ENCODE results near the gene ZSCAN5A.

The ZSCAN5A gene

GRCh38 chr19:56314381-56315076 lies at the start of gene ZSCAN5A (continued):
- no peak for TF ChIP-seq ZBTB26 (tag by site-specific recombination; optimal IDR thresholded peaks at IDR 0.05)
- TF ChIP-seq ZNF175 (tag by site-specific recombination; IDR thresholded peaks at IDR 0.05), result no peak
- TF ChIP-seq ZSCAN18 (tag by site-specific recombination; IDR thresholded peaks at IDR 0.05), result no peak
- TF ChIP-seq, protein P1, sequence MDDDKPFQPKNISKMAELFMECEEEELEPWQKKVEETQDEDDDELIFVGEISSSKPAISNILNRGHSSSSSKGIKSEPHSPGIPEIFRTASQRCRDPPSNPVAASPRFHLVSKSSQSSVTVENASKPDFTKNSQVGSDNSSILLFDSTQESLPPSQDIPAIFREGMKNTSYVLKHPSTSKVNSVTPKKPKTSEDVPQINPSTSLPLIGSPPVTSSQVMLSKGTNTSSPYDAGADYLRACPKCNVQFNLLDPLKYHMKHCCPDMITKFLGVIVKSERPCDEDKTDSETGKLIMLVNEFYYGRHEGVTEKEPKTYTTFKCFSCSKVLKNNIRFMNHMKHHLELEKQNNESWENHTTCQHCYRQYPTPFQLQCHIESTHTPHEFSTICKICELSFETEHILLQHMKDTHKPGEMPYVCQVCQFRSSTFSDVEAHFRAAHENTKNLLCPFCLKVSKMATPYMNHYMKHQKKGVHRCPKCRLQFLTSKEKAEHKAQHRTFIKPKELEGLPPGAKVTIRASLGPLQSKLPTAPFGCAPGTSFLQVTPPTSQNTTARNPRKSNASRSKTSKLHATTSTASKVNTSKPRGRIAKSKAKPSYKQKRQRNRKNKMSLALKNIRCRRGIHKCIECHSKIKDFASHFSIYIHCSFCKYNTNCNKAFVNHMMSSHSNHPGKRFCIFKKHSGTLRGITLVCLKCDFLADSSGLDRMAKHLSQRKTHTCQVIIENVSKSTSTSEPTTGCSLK (tag by site-specific recombination; IDR thresholded peaks at IDR 0.05), result no peak

- Histone ChIP-seq H3K4me1 (ENCODE audit: control insufficient read depth, insufficient read depth, low read length) (no peaks in the 10 kb centered on the region), H3K36me3 (ENCODE audit: control insufficient read depth in 2 of 2, insufficient read depth in 1 of 2, low read length in 2 of 2) (no peaks in the 10 kb centered on the region), H3K4me3 (ENCODE audit: low read depth, low read length) (no peak overlapping the region), H3K27ac (ENCODE audit: extremely low read depth, low read depth, low read length) (no peak overlapping the region), H3K9me3 (ENCODE audit: control insufficient read depth, insufficient read depth, low read depth, low read length) (no peaks in the 10 kb centered on the region)
- ChIA-PET POLR2A (no interaction called here), CTCF (interaction anchor here (0.6 to 2.4 kb wide), 3 partner anchors 12 to 295 kb away, joined by 3 to 12 read pairs (median 6); no protein-coding TSS in a partner anchor)
- peak; percentile 28; the same call in 1 of the 2 replicates for TF ChIP-seq SCRT2 (tag by site-specific recombination; IDR thresholded peaks at IDR 0.05)
- TF ChIP-seq ZNF138 (tag by site-specific recombination; IDR thresholded peaks at IDR 0.05; ENCODE audit: borderline replicate concordance), result no peak
These were observed 46.2 kb upstream of the ZSCAN5A start for GRCh38 chr19:56360841-56361240.

- TF ChIP-seq ZNF830 (tag by site-specific recombination; IDR thresholded peaks at IDR 0.05; ENCODE audit: low read depth) (no peak), HIC1 (tag by site-specific recombination; IDR thresholded peaks at IDR 0.05) (no peak), ZNF629 (tag by site-specific recombination; IDR thresholded peaks at IDR 0.05) (no peak)
- no peaks in the 10 kb centered on the region for H3K4me1 ChIP-seq (ENCODE audit: control insufficient read depth, insufficient read depth, low read length)
- no peak overlapping the region for H3K4me3 ChIP-seq (ENCODE audit: low read depth, low read length)
- no peak overlapping the region for H3K27ac ChIP-seq (ENCODE audit: extremely low read depth, low read depth, low read length)
- CTCF ChIA-PET, result no interaction called here
- POLR2A ChIA-PET, result no interaction called here
- H3K36me3 ChIP-seq (ENCODE audit: control insufficient read depth in 2 of 2, insufficient read depth in 1 of 2, low read length in 2 of 2), result no peaks in the 10 kb centered on the region
- no peaks in the 10 kb centered on the region for H3K9me3 ChIP-seq (ENCODE audit: control insufficient read depth, insufficient read depth, low read depth, low read length)
These were observed 42.3 kb upstream of the ZSCAN5A start for GRCh38 chr19:56356944-56357343.

DNA sequence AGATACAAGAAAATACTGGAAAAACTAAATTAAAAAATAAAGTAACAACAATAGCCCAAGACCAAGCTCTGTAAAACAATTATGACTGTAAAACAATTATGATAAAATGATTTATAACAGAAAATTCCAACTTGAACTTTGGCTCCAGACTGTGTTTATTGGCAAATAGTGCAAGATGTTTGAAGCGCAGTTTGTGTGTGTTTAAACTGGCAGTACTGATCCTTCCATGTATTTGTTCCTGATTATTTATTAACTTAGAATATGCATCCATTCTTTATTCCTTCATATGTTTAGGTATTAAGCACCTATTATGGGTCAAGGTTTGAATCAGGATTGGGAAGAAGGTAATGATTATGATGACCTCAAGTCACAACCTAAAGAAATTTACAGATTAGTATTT lies 40.9 kb upstream of the ZSCAN5A start:
- Histone ChIP-seq H3K9me3 (ENCODE audit: control insufficient read depth, insufficient read depth, low read depth, low read length) (no peaks in the 10 kb centered on the region; the same call in 1 of the 2 replicates), H3K27ac (ENCODE audit: extremely low read depth, low read depth, low read length) (no peak overlapping the region), H3K4me3 (ENCODE audit: low read depth, low read length) (no peak overlapping the region), H3K4me1 (ENCODE audit: control insufficient read depth, insufficient read depth, low read length) (no peaks in the 10 kb centered on the region), H3K36me3 (ENCODE audit: control insufficient read depth in 2 of 2, insufficient read depth in 1 of 2, low read length in 2 of 2) (no peaks in the 10 kb centered on the region)
- POLR2A ChIA-PET, result no interaction called here
- CTCF ChIA-PET, result interaction anchor here (0.7 to 0.9 kb wide), 2 partner anchors 103 to 465 kb away, joined by 3 to 4 read pairs; no protein-coding TSS in a partner anchor
- TF ChIP-seq ZEB2 (tag by site-specific recombination; IDR thresholded peaks at IDR 0.05), result no peak
